NCI-H2029 (cell line): ENCODE data around the gene LASP1.
"Not testable (repeated sequence)": the region's sequence is repeated elsewhere in the genome, so short reads cannot be mapped to it uniquely, and the experiment has no call there.

Experiments used
- DNase-seq: peaks from one replicate; lab custom pipeline; 2025; lab: John Stamatoyannopoulos, UW

The LASP1 gene

GRCh38 chr17:38910325-38910724 lies 40.5 kb downstream of the LASP1 start:
- no peak for DNase-seq

GRCh38 chr17:38911081-38911730 lies 41.3 kb downstream of the LASP1 start:
- no peak for DNase-seq

GRCh38 chr17:38911731-38912081 lies 41.8 kb downstream of the LASP1 start:
- DNase-seq = not testable (repeated sequence)

- DNase-seq = no peak
Observed at GRCh38 chr17:38912221-38912813, 42.5 kb downstream of the LASP1 start.

GRCh38 chr17:38914741-38915638 lies 45.1 kb downstream of the LASP1 start:
- DNase-seq = no peak

GRCh38 chr17:38915639-38915995 lies 45.8 kb downstream of the LASP1 start:
- DNase-seq = no peak

- no peak for DNase-seq
Observed at GRCh38 chr17:38916771-38917170, 46.9 kb downstream of the LASP1 start.

GRCh38 chr17:38917259-38917658 lies 47.4 kb downstream of the LASP1 start:
- no peak for DNase-seq

GRCh38 chr17:38918129-38918913 lies 48.5 kb downstream of the LASP1 start:
- no peak for DNase-seq

GRCh38 chr17:38918916-38919315 lies 49.1 kb downstream of the LASP1 start:
- DNase-seq = no peak

GRCh38 chr17:38919316-38920078 lies 49.6 kb downstream of the LASP1 start:
- no peak for DNase-seq

GRCh38 chr17:38920374-38921291 lies 50.8 kb downstream of the LASP1 start:
- DNase-seq = no peak

GRCh38 chr17:38921756-38922411 lies 52.0 kb downstream of the LASP1 start:
- no peak for DNase-seq

GRCh38 chr17:38922538-38923297 lies 52.9 kb downstream of the LASP1 start:
- peak; percentile 59 for DNase-seq

- DNase-seq = no peak
Observed at GRCh38 chr17:38925263-38925995, 55.6 kb downstream of the LASP1 start, which contains the start of gene LASP1NB. LASP1NB (plus strand) TSS chr17:38925614.

GRCh38 chr17:38926293-38927070 lies 56.6 kb downstream of the LASP1 start:
- no peak for DNase-seq

GRCh38 chr17:38930782-38931181 lies 60.9 kb downstream of the LASP1 start:
- not testable (repeated sequence) for DNase-seq

GRCh38 chr17:38933962-38934361 lies 64.1 kb downstream of the LASP1 start:
- not testable (repeated sequence) for DNase-seq
